GM12872 (cell line): ENCODE results near the gene GNA14.

Experiments
- CTCF ChIP-seq: IDR thresholded peaks from 3 replicates; pipeline ENCODE4 v1.5.1; 2011; ENCODE audit warnings: low read depth, mild to moderate bottlenecking, low read length, moderate library complexity; ENCODE audit not compliant: insufficient read depth

The GNA14 gene

GRCh38 chr9:77507212-77507961 is 140.7 kb downstream of the GNA14 start:
- no peak for TF ChIP-seq CTCF

DNA sequence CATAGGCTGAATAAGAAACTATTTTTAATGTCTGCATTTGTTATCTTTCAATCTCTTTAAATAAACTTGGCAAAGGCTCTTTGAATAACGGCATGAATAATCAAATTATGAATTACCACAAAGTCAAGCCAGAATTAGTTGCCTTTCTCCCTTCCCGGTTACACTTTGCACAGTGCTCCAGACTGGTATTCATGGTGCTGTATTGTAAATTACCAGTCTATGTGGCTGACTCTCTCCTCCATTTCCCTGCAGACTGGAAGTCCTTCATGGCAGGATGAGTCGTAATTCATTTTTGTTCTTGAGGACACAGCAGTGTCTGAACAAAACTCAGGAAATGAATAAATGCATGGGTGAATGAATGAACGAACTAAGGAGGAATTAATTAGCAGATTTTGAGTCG is 142.9 kb downstream of the GNA14 start:
- no peak for TF ChIP-seq CTCF

DNA sequence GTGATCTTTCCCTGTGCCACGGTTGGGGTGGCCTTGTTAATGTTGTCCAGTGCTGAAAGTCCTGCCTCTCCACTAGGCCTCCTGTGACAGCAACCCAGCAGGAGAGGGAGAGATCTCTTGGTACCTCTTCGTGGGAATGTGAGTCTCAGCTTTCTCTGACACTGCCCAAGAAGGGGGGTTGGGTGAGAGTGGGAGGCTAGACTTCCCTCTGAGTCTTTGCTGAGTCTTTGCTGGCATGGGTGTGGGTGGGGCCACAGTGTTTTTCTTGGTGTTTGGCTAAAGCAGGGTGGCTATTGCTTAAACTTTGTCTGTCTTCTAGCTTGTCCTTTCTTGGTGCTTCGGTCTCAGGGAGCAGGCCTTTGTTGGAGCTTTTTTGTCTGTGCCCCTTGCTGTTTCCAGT is 145.6 kb downstream of the GNA14 start:
- no peak for TF ChIP-seq CTCF

GRCh38 chr9:77498891-77499290 is 149.2 kb downstream of the GNA14 start:
- TF ChIP-seq CTCF: no peak

DNA sequence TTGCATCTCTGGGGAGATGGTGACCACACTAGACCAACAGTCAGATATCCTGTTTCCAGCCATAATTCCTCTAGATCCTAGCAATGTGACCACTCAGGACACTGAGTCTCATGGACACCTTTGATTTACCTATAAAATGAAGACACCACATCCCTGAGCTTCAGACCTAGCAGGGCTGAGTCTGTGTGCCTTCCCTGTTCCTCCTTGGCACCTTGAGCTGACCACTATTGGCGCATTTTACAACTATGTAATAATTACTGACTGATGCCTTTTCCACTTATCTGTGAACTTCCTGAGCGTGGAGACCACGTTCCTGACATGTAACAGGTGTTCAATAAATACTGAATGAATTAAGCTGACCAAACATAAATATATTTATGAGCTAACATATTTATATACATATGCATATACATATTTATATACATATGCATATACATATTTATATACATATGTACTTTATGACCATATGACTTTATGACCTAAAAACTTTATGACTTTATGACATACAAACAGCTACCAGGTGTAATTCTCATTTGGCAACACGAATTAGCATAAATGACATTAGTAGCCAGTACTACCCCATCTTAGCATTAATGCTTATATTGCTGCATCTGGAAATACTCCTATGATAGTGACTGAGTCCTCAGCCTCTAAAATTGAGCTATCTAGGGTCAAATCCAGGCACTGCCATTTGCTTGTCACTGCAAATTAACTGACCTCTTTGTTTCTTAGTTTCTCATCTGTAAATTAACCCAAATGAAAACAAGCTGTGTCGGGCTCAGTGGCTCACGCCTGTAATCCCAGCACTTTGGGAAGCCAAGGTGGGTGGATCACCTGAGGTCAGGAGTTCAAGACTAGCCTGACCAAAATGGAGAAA is 150.6 kb downstream of the GNA14 start:
- no peak for TF ChIP-seq CTCF

DNA sequence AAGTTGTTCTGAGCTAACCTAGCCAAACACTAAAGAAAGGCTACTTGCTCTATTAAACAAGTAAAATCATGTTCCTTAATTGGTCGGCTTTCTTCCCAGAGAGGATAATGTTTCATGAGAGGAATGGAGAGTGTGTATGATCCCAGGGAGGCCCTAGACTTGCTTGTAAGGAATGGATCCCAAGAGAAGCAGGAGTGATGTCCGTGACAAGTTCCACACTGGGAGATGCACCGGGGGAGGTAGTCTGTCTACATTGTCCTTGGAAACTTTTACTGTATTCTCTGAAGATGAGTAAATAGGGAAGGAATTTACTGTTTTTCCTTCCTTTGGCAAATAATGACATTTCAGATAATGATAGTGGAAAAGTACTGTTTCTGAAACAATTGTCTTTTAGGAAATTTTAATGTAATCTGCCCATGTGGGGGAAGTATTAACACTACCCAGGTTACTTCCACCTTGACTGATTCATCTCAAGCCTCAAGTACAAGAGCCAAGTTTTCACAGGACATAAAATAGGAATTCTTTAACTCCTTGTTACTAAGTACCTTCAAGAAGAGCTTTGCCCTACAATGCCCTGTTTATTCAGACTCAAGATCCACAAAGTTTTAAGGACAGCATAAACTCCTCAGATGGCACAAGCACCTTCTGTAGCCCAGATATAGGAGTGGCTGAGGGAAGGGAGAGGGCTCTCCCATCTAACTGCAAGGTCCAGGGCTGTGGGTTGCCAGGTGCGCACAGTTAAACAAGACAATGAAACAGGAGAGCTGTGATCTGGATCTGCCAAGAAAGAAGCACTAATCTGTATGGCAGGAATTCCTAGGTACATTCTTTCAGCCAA is 152.1 kb downstream of the GNA14 start:
- TF ChIP-seq CTCF: no peak
